DMS 273 treated with DMSO at 0.1 percent for 48 hours (cell line): ENCODE measurements around the gene NDUFA8.
"Not testable (repeated sequence)": the region's sequence is repeated elsewhere in the genome, so short reads cannot be mapped to it uniquely, and the experiment has no call there.

Experiments used
- DNase-seq: peaks from one replicate; lab custom pipeline; 2025; lab: John Stamatoyannopoulos, UW

The NDUFA8 gene

GRCh38 chr9:122121391-122121790, 38.2 kb downstream of the NDUFA8 start:
- no peak for DNase-seq

- DNase-seq, result no peak
Measured at GRCh38 chr9:122120316-122121071, 39.1 kb downstream of the NDUFA8 start.

- DNase-seq, result no peak
Measured at GRCh38 chr9:122119721-122120120, 39.9 kb downstream of the NDUFA8 start.

- no peak for DNase-seq
Measured at GRCh38 chr9:122119166-122119521, 40.4 kb downstream of the NDUFA8 start.

GRCh38 chr9:122118343-122119165, 41.0 kb downstream of the NDUFA8 start:
- no peak for DNase-seq

GRCh38 chr9:122117241-122117640, 42.3 kb downstream of the NDUFA8 start:
- DNase-seq, result not testable (repeated sequence)

- no peak for DNase-seq
Measured at GRCh38 chr9:122116448-122117173, 43.0 kb downstream of the NDUFA8 start.

GRCh38 chr9:122116040-122116439, 43.5 kb downstream of the NDUFA8 start:
- no peak for DNase-seq

GRCh38 chr9:122115176-122116035, 44.2 kb downstream of the NDUFA8 start:
- DNase-seq, result no peak

GRCh38 chr9:122113574-122113973, 46.0 kb downstream of the NDUFA8 start:
- no peak for DNase-seq

- DNase-seq, result no peak
Measured at GRCh38 chr9:122112238-122112637, 47.3 kb downstream of the NDUFA8 start.

- no peak for DNase-seq
Measured at GRCh38 chr9:122111413-122112085, 48.0 kb downstream of the NDUFA8 start.

GRCh38 chr9:122110100-122110833, 49.3 kb downstream of the NDUFA8 start:
- no peak for DNase-seq

- no peak for DNase-seq
Measured at GRCh38 chr9:122109035-122109813, 50.4 kb downstream of the NDUFA8 start.

- DNase-seq, result no peak
Measured at GRCh38 chr9:122107291-122107805, 52.2 kb downstream of the NDUFA8 start.

GRCh38 chr9:122106576-122106975, 53.0 kb downstream of the NDUFA8 start:
- DNase-seq, result no peak

- DNase-seq, result no peak
Measured at GRCh38 chr9:122103985-122104384, 55.6 kb downstream of the NDUFA8 start.

GRCh38 chr9:122102156-122102555, 57.4 kb downstream of the NDUFA8 start:
- no peak for DNase-seq

- DNase-seq, result no peak
Measured at GRCh38 chr9:122100756-122101155, 58.8 kb downstream of the NDUFA8 start.
